GM10266 (cell line): ENCODE measurements around the gene C17orf67.

Source experiments
- DNase-seq: peaks from one replicate; pipeline ENCODE4 v3.0.0; 2012; ENCODE audit errors: extremely low spot score
- TF ChIP-seq, protein P1 (sequence below): IDR thresholded peaks from 2 replicates; pipeline ENCODE4 v1.5.1; 2012; ENCODE audit warnings: mild to moderate bottlenecking, low read depth; ENCODE audit not compliant: control insufficient read depth, insufficient read depth; ENCODE audit errors: missing control alignments

The C17orf67 gene

DNA sequence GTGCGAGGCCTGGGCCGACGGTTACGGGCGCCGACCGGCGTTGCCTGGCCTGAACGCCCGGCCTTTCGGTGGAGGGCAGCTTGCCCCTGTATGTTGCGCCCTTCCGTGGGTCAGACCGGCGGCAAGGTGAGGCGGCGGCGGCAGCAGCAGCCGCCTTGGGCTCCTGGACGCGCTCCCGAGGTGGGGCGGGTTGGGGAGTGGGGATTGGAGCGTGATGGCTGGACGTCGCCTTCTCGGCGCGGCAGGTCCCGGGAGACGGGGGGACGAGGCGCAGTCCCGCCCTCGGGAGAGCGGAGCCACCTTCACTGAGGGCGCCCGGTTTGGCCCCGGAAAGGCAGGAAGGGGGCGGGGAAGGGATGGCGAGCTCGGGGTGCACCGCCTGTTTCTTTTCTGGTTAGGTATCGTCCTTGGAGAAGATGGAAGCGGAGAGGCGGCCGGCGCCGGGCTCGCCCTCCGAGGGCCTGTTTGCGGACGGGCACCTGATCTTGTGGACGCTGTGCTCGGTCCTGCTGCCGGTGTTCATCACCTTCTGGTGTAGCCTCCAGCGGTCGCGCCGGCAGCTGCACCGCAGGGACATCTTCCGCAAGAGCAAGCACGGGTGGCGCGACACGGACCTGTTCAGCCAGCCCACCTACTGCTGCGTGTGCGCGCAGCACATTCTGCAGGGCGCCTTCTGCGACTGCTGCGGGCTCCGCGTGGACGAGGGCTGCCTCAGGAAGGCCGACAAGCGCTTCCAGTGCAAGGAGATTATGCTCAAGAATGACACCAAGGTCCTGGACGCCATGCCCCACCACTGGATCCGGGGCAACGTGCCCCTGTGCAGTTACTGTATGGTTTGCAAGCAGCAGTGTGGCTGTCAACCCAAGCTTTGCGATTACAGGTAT lies 902 bp upstream of the C17orf67 start:
- DNase-seq: peak; percentile 46

DNA sequence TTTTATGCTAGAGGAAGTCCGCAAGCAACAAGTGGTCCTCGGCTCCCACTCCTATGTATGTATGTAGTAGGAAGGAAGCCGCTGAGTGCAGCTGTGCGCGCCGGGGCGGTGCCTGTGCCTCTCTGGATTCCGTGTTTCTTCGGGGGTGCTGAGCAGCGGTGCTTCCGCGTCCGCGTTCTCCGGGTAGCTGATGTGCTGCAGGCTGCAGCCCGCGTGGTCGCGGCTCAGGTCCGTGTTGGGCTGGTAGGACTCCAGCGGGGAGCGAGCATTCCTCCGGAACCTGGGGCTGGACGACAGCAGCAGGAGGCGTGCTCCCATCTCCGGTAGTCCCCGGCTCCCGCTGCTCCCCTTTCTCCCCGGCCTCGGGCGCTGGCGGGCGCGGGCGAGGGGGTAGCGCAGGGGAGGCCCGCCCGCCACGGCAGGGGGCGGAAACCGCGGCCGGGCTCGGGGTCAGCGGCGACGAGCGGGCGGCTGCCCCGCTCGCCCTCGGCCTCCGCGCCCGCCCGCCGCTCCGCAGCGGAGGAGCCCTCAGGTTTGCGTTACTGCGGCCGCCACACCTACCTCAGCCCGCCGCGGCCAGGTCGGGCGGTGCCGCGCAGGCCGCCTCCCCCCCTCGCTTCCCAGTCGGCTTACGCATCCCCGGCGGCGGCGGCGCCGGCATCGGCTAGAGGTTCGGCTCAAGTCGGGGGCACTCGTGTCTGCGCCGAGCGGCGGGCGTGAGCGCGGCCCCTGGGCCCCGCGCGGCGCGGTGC lies 487 bp downstream of the C17orf67 start:
- DNase-seq: peak; percentile 49
- TF ChIP-seq, protein P1, sequence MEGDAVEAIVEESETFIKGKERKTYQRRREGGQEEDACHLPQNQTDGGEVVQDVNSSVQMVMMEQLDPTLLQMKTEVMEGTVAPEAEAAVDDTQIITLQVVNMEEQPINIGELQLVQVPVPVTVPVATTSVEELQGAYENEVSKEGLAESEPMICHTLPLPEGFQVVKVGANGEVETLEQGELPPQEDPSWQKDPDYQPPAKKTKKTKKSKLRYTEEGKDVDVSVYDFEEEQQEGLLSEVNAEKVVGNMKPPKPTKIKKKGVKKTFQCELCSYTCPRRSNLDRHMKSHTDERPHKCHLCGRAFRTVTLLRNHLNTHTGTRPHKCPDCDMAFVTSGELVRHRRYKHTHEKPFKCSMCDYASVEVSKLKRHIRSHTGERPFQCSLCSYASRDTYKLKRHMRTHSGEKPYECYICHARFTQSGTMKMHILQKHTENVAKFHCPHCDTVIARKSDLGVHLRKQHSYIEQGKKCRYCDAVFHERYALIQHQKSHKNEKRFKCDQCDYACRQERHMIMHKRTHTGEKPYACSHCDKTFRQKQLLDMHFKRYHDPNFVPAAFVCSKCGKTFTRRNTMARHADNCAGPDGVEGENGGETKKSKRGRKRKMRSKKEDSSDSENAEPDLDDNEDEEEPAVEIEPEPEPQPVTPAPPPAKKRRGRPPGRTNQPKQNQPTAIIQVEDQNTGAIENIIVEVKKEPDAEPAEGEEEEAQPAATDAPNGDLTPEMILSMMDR: no peak

More for the DNA sequence above, 902 bp upstream of the C17orf67 start:
- TF ChIP-seq, protein P1: no peak

- no peak for DNase-seq
- TF ChIP-seq, protein P1: no peak
These were observed 1.3 kb downstream of the C17orf67 start for GRCh38 chr17:56832446-56832845.

- no peak for DNase-seq
- TF ChIP-seq, protein P1: no peak
These were observed 2.2 kb downstream of the C17orf67 start for GRCh38 chr17:56831369-56832095.

GRCh38 chr17:56830726-56831368 lies 2.9 kb downstream of the C17orf67 start:
- TF ChIP-seq, protein P1: no peak
- no peak for DNase-seq

DNA sequence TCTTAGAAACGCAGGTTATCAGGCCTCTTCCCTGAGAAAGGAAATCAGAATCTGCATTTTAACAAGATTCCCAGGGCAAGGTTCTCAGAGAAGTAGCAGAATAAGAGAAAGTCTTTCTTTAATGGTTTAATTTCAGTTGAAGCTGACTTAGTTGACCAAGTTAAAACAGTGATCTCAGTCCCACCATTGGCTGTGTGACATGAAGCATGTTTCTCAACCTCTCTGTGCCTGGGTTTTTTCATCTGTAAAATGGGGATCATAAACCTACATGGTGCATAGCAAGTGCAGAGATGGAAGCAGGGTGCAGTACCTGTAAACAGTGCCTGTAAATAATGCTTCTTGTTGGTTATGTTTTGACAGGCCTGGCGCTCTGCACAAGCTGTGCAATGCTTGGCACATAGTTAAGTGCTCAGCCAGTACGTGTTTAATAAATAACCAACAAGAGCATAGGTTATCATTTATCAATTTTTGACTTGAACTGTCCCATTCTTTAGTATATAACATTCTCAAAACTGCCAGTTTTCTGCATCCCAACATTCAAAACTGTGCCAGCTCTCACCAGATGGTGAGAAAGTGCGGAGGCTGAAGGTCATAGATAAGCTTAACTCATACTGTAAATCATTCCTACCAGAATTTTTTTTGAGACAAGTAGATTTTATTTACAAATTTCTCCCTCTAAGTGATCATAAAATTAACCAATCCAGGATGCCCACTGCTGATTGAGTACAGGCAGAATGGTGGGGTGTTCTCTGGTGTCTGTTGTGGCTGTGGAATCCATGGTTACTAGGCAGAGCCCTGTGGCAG lies 6.9 kb downstream of the C17orf67 start:
- TF ChIP-seq, protein P1: no peak
- DNase-seq: no peak
